GDM1 (cell line): ENCODE measurements around the gene HYOU1.
"Not testable (repeated sequence)": the region's sequence is repeated elsewhere in the genome, so short reads cannot be mapped to it uniquely, and the experiment has no call there.

Experiments used
- DNase-seq: peaks from one replicate; lab custom pipeline; 2025; lab: John Stamatoyannopoulos, UW

Gene HYOU1

GRCh38 chr11:119087123-119087522, 30.1 kb upstream of the HYOU1 start:
- DNase-seq = no peak

- no peak for DNase-seq
Observed at GRCh38 chr11:119085437-119085847, 28.4 kb upstream of the HYOU1 start.

- peak; percentile 88 for DNase-seq
Observed at GRCh38 chr11:119084663-119085436, 27.8 kb upstream of the HYOU1 start, which contains the start of gene HMBS. Gene HMBS (plus strand): TSS chr11:119084881. CDS start chr11:119085034, 153 bp downstream.

- no peak for DNase-seq
Observed at GRCh38 chr11:119081682-119082260, 24.8 kb upstream of the HYOU1 start.

- no peak for DNase-seq
Observed at GRCh38 chr11:119078675-119079420, 21.8 kb upstream of the HYOU1 start.

GRCh38 chr11:119077839-119078238, 20.8 kb upstream of the HYOU1 start:
- DNase-seq = no peak

- peak; percentile 87 for DNase-seq
Observed at GRCh38 chr11:119067371-119068222, 10.6 kb upstream of the HYOU1 start, which contains the start of gene VPS11. Gene VPS11 (plus strand): TSS chr11:119067818. CDS start chr11:119067824, 6 bp downstream.

- peak; percentile 6 for DNase-seq
Observed at GRCh38 chr11:119065369-119065768, 8.4 kb upstream of the HYOU1 start.

- no peak for DNase-seq
Observed at GRCh38 chr11:119062779-119063178, 5.8 kb upstream of the HYOU1 start.

GRCh38 chr11:119061256-119061655, 4.3 kb upstream of the HYOU1 start:
- DNase-seq = no peak

GRCh38 chr11:119059128-119059527, 2.1 kb upstream of the HYOU1 start:
- DNase-seq = not testable (repeated sequence)

- DNase-seq = no peak
Observed at GRCh38 chr11:119056421-119056999, 495 bp downstream of the HYOU1 start.

- peak; percentile 5 for DNase-seq
Observed at GRCh38 chr11:119055901-119056300, 1.1 kb downstream of the HYOU1 start.

GRCh38 chr11:119054418-119054817, 2.6 kb downstream of the HYOU1 start:
- DNase-seq = no peak

GRCh38 chr11:119052163-119052814, 4.7 kb downstream of the HYOU1 start:
- DNase-seq = no peak

GRCh38 chr11:119051440-119052162, 5.4 kb downstream of the HYOU1 start:
- no peak for DNase-seq

- DNase-seq = no peak
Observed at GRCh38 chr11:119049081-119049480, 7.9 kb downstream of the HYOU1 start.

GRCh38 chr11:119048644-119049043, 8.4 kb downstream of the HYOU1 start:
- DNase-seq = no peak

- no peak for DNase-seq
Observed at GRCh38 chr11:119047205-119047604, 9.8 kb downstream of the HYOU1 start.

- no peak for DNase-seq
Observed at GRCh38 chr11:119046489-119046888, 10.5 kb downstream of the HYOU1 start.
